WTC11 (cell line): Measurements from ENCODE around the gene TIMM44.
A peak's percentile ranks its signal among the peaks of the same experiment; 100 is the strongest.

Source experiments
- NFATC4 ChIP-seq: fragments of 250-450 bp; sonication (Bioruptor Pico); IDR thresholded peaks from 2 replicates; pipeline ENCODE4 v1.9.0; 2021; ENCODE audit warnings: mild to moderate bottlenecking
- RORB ChIP-seq: fragments of 250-450 bp; sonication (Bioruptor Pico); IDR thresholded peaks from 2 replicates; pipeline ENCODE4 v1.9.0; 2021; ENCODE audit warnings: mild to moderate bottlenecking
- TF ChIP-seq, protein P1 (sequence below): fragments of 200-600 bp; IDR thresholded peaks from 2 replicates; pipeline ENCODE4 v1.8.0; 2022; ENCODE audit warnings: antibody characterized with exemption
- TF ChIP-seq, protein P2 (sequence below): fragments of 250-450 bp; sonication (Bioruptor Pico); IDR thresholded peaks from 2 replicates; pipeline ENCODE4 v1.8.0; 2021; ENCODE audit warnings: mild to moderate bottlenecking

DNA sequence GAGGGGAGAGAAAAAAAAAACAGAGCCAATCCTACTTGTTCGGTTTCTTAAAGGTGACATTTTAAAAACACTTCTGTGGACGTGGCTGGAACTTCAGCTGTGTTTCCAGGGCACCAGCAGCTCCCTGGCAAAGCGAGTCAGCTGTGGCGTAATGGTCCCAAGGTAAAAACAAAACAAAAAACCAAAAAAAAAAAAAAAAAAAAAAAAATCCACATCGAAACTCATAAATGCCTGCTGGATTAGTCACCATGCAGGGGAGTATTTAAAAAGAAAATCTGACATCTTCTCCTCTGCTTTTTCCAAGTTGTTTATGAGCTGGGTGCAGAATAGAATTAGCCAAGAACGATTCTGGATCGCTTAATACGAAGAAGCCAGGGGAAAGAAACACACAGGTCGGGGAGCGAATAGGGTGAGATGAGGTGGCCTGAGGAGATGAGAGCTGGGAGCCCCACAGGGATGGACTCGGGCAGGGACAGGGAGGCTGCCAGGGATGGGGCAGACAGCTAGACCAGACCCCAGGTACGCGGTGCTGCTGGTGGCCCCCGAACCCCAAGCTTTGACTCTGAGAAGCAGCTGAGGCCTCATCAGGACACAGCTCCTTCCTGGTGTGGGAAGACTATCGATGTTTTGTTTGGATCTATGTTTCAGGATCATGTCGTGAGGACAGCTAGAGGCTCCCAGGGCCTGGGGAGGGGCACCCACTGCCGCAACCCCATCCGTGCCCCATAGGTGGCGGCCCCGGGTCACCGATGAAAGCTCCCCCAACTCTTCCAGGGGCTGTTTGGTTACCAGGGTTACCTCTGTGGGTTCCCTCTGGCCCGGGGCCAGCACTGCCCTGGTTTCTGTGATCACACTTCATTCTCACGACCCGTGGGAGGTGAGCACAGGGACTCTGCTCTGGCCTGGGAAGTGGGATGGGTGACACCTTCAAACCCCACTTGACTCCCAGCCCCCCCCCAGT is 14.4 kb downstream of the TIMM44 start:
- TF ChIP-seq, protein P1, sequence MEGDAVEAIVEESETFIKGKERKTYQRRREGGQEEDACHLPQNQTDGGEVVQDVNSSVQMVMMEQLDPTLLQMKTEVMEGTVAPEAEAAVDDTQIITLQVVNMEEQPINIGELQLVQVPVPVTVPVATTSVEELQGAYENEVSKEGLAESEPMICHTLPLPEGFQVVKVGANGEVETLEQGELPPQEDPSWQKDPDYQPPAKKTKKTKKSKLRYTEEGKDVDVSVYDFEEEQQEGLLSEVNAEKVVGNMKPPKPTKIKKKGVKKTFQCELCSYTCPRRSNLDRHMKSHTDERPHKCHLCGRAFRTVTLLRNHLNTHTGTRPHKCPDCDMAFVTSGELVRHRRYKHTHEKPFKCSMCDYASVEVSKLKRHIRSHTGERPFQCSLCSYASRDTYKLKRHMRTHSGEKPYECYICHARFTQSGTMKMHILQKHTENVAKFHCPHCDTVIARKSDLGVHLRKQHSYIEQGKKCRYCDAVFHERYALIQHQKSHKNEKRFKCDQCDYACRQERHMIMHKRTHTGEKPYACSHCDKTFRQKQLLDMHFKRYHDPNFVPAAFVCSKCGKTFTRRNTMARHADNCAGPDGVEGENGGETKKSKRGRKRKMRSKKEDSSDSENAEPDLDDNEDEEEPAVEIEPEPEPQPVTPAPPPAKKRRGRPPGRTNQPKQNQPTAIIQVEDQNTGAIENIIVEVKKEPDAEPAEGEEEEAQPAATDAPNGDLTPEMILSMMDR = peak; percentile 71
- TF ChIP-seq RORB (no peak), NFATC4 (no peak)
- TF ChIP-seq, protein P2, sequence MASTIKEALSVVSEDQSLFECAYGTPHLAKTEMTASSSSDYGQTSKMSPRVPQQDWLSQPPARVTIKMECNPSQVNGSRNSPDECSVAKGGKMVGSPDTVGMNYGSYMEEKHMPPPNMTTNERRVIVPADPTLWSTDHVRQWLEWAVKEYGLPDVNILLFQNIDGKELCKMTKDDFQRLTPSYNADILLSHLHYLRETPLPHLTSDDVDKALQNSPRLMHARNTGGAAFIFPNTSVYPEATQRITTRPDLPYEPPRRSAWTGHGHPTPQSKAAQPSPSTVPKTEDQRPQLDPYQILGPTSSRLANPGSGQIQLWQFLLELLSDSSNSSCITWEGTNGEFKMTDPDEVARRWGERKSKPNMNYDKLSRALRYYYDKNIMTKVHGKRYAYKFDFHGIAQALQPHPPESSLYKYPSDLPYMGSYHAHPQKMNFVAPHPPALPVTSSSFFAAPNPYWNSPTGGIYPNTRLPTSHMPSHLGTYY (CRISPR knock-in tag) = no peak
